ENCODE results near the gene PPP6R3.

The PPP6R3 gene

GRCh38 chr11:68500206-68500605 lies 39.7 kb downstream of the PPP6R3 start:
- Histone ChIP-seq H2AK5ac (ENCODE audit: low read length) (no peak overlapping the region), H4K12ac (ENCODE audit: low read depth, low read length) (no peak overlapping the region), H3K14ac (ENCODE audit: low read length) (no peak overlapping the region), H3K4ac (ENCODE audit: low read depth, low read length) (peak overlapping the region; percentile 73), H2AFZ (ENCODE audit: insufficient read depth, low read length, poor library complexity) (no peak overlapping the region), H3K4me2 (ENCODE audit: low read length) (no peak overlapping the region), H3K79me1 (ENCODE audit: low read length) (no peaks in the 10 kb centered on the region), H2BK120ac (ENCODE audit: insufficient read depth, low read length, poor library complexity) (no peak overlapping the region), H3K9ac (ENCODE audit: low read length) (no peak overlapping the region), H4K91ac (ENCODE audit: low read depth, low read length) (no peak overlapping the region), H4K8ac (ENCODE audit: low read depth, low read length) (no peak overlapping the region), H3K9me3 (ENCODE audit: insufficient read depth, low read depth, low read length) (no peaks in the 10 kb centered on the region), H3K27me3 (ENCODE audit: insufficient read depth, low read length) (no peaks in the 10 kb centered on the region), H3K79me2 (ENCODE audit: control insufficient read depth, insufficient read depth, low read length, poor library complexity) (peaks cover 22% of the 10 kb centered on the region), H3K4me1 (ENCODE audit: control insufficient read depth in 1 of 2, insufficient read depth in 2 of 2, low read length in 2 of 2) (peaks cover 0 to 6% of the 10 kb centered on the region in 2 experiments), H3K18ac (ENCODE audit: low read length) (no peak overlapping the region), H3K23ac (ENCODE audit: low read length) (no peak overlapping the region), H2BK12ac (ENCODE audit: low read length) (no peak overlapping the region), H3K27ac (ENCODE audit: low read depth, low read length) (no peak overlapping the region), H3K4me3 (ENCODE audit: low read depth, low read length) (no peak overlapping the region), H2BK5ac (ENCODE audit: low read depth, low read length, poor library complexity) (no peak overlapping the region), H3K36me3 (ENCODE audit: control insufficient read depth in 1 of 2, insufficient read depth in 2 of 2, low read length in 2 of 2) (no peaks in the 10 kb centered on the region)
- no peak for DNase-seq
- no CpG with 5 or more reads among the region's 2 CpGs for WGBS (ENCODE audit: extremely low coverage, insufficient coverage, insufficient read length)

GRCh38 chr11:68501813-68502212 lies 41.3 kb downstream of the PPP6R3 start:
- H3K4me3 ChIP-seq (ENCODE audit: low read depth, low read length), result no peak overlapping the region
- no peak overlapping the region for H4K12ac ChIP-seq (ENCODE audit: low read depth, low read length)
- WGBS (ENCODE audit: extremely low coverage, insufficient coverage, insufficient read length), result no CpG with 5 or more reads among the region's 6 CpGs
- H3K4ac ChIP-seq (ENCODE audit: low read depth, low read length), result peak overlapping the region; percentile 57
- H3K18ac ChIP-seq (ENCODE audit: low read length), result no peak overlapping the region
- H3K9ac ChIP-seq (ENCODE audit: low read length), result no peak overlapping the region
- H4K91ac ChIP-seq (ENCODE audit: low read depth, low read length), result no peak overlapping the region
- H3K36me3 ChIP-seq (ENCODE audit: control insufficient read depth in 1 of 2, insufficient read depth in 2 of 2, low read length in 2 of 2), result no peaks in the 10 kb centered on the region
- H3K4me1 ChIP-seq (ENCODE audit: control insufficient read depth in 1 of 2, insufficient read depth in 2 of 2, low read length in 2 of 2), result peaks cover 0 to 6% of the 10 kb centered on the region in 2 experiments
- no peak overlapping the region for H3K14ac ChIP-seq (ENCODE audit: low read length)
- no peak overlapping the region for H3K27ac ChIP-seq (ENCODE audit: low read depth, low read length)
- H3K4me2 ChIP-seq (ENCODE audit: low read length), result no peak overlapping the region
- H3K79me1 ChIP-seq (ENCODE audit: low read length), result no peaks in the 10 kb centered on the region
- H4K8ac ChIP-seq (ENCODE audit: low read depth, low read length), result no peak overlapping the region
- no peak overlapping the region for H3K23ac ChIP-seq (ENCODE audit: low read length)
- no peak overlapping the region for H2BK12ac ChIP-seq (ENCODE audit: low read length)
- DNase-seq, result peak; percentile 78 to 94
- no peaks in the 10 kb centered on the region for H3K27me3 ChIP-seq (ENCODE audit: insufficient read depth, low read length)
- H2BK5ac ChIP-seq (ENCODE audit: low read depth, low read length, poor library complexity), result no peak overlapping the region
- peaks cover 16% of the 10 kb centered on the region for H3K79me2 ChIP-seq (ENCODE audit: control insufficient read depth, insufficient read depth, low read length, poor library complexity)
- H2AK5ac ChIP-seq (ENCODE audit: low read length), result no peak overlapping the region
- no peaks in the 10 kb centered on the region for H3K9me3 ChIP-seq (ENCODE audit: insufficient read depth, low read depth, low read length)
- no peak overlapping the region for H2BK120ac ChIP-seq (ENCODE audit: insufficient read depth, low read length, poor library complexity)
- H2AFZ ChIP-seq (ENCODE audit: insufficient read depth, low read length, poor library complexity), result no peak overlapping the region

GRCh38 chr11:68503251-68503687 lies 42.7 kb downstream of the PPP6R3 start:
- Histone ChIP-seq H3K23ac (ENCODE audit: low read length) (no peak overlapping the region), H3K9ac (ENCODE audit: low read length) (no peak overlapping the region), H2BK5ac (ENCODE audit: low read depth, low read length, poor library complexity) (no peak overlapping the region), H4K12ac (ENCODE audit: low read depth, low read length) (no peak overlapping the region), H3K4me1 (ENCODE audit: control insufficient read depth in 1 of 2, insufficient read depth in 2 of 2, low read length in 2 of 2) (peaks cover 0 to 6% of the 10 kb centered on the region in 2 experiments), H4K91ac (ENCODE audit: low read depth, low read length) (no peak overlapping the region), H3K18ac (ENCODE audit: low read length) (no peak overlapping the region), H3K4me2 (ENCODE audit: low read length) (no peak overlapping the region), H2BK120ac (ENCODE audit: insufficient read depth, low read length, poor library complexity) (no peak overlapping the region), H3K27ac (ENCODE audit: low read depth, low read length) (no peak overlapping the region), H2AK5ac (ENCODE audit: low read length) (no peak overlapping the region), H2BK12ac (ENCODE audit: low read length) (no peak overlapping the region), H2AFZ (ENCODE audit: insufficient read depth, low read length, poor library complexity) (no peak overlapping the region), H3K79me2 (ENCODE audit: control insufficient read depth, insufficient read depth, low read length, poor library complexity) (peaks cover 16% of the 10 kb centered on the region), H3K4me3 (ENCODE audit: low read depth, low read length) (no peak overlapping the region), H4K8ac (ENCODE audit: low read depth, low read length) (no peak overlapping the region), H3K14ac (ENCODE audit: low read length) (no peak overlapping the region), H3K4ac (ENCODE audit: low read depth, low read length) (peak overlapping the region; percentile 53), H3K36me3 (ENCODE audit: control insufficient read depth in 1 of 2, insufficient read depth in 2 of 2, low read length in 2 of 2) (no peaks in the 10 kb centered on the region), H3K79me1 (ENCODE audit: low read length) (no peaks in the 10 kb centered on the region), H3K27me3 (ENCODE audit: insufficient read depth, low read length) (no peaks in the 10 kb centered on the region), H3K9me3 (ENCODE audit: insufficient read depth, low read depth, low read length) (no peaks in the 10 kb centered on the region)
- DNase-seq, result no peak
- no CpG with 5 or more reads among the region's 9 CpGs for WGBS (ENCODE audit: extremely low coverage, insufficient coverage, insufficient read length)

GRCh38 chr11:68503792-68504191 lies 43.2 kb downstream of the PPP6R3 start:
- no peak overlapping the region for H2BK12ac ChIP-seq (ENCODE audit: low read length)
- H3K27me3 ChIP-seq (ENCODE audit: insufficient read depth, low read length), result no peaks in the 10 kb centered on the region
- no peaks in the 10 kb centered on the region for H3K9me3 ChIP-seq (ENCODE audit: insufficient read depth, low read depth, low read length)
- no peak overlapping the region for H3K4ac ChIP-seq (ENCODE audit: low read depth, low read length)
- no peak overlapping the region for H3K9ac ChIP-seq (ENCODE audit: low read length)
- WGBS (ENCODE audit: extremely low coverage, insufficient coverage, insufficient read length), result no CpG with 5 or more reads among the region's 3 CpGs
- H2AFZ ChIP-seq (ENCODE audit: insufficient read depth, low read length, poor library complexity), result no peak overlapping the region
- no peak overlapping the region for H4K91ac ChIP-seq (ENCODE audit: low read depth, low read length)
- H2BK5ac ChIP-seq (ENCODE audit: low read depth, low read length, poor library complexity), result no peak overlapping the region
- H3K18ac ChIP-seq (ENCODE audit: low read length), result no peak overlapping the region
- no peak overlapping the region for H4K8ac ChIP-seq (ENCODE audit: low read depth, low read length)
- H3K36me3 ChIP-seq (ENCODE audit: control insufficient read depth in 1 of 2, insufficient read depth in 2 of 2, low read length in 2 of 2), result no peaks in the 10 kb centered on the region
- no peaks in the 10 kb centered on the region for H3K79me1 ChIP-seq (ENCODE audit: low read length)
- no peak overlapping the region for H3K27ac ChIP-seq (ENCODE audit: low read depth, low read length)
- peaks cover 0 to 6% of the 10 kb centered on the region in 2 experiments for H3K4me1 ChIP-seq (ENCODE audit: control insufficient read depth in 1 of 2, insufficient read depth in 2 of 2, low read length in 2 of 2)
- no peak overlapping the region for H4K12ac ChIP-seq (ENCODE audit: low read depth, low read length)
- no peak overlapping the region for H3K4me2 ChIP-seq (ENCODE audit: low read length)
- no peak overlapping the region for H3K4me3 ChIP-seq (ENCODE audit: low read depth, low read length)
- peaks cover 16% of the 10 kb centered on the region for H3K79me2 ChIP-seq (ENCODE audit: control insufficient read depth, insufficient read depth, low read length, poor library complexity)
- no peak overlapping the region for H3K14ac ChIP-seq (ENCODE audit: low read length)
- peak; percentile 25 to 60 for DNase-seq
- H3K23ac ChIP-seq (ENCODE audit: low read length), result no peak overlapping the region
- no peak overlapping the region for H2BK120ac ChIP-seq (ENCODE audit: insufficient read depth, low read length, poor library complexity)
- no peak overlapping the region for H2AK5ac ChIP-seq (ENCODE audit: low read length)

Measured in trophoblast cell (in vitro differentiated cells and primary cell).